Ishikawa (cell line): ENCODE measurements around the gene GLIS1.

Experiments
- CEBPB ChIP-seq: IDR thresholded peaks from 2 replicates; pipeline ENCODE4 v1.6.1; 2012
- CREB1 ChIP-seq: IDR thresholded peaks from 2 replicates; pipeline ENCODE4 v1.6.1; 2012; ENCODE audit warnings: low read depth
- EGR1 ChIP-seq: IDR thresholded peaks from 2 replicates; pipeline ENCODE4 v1.6.1; 2012
- EP300 ChIP-seq: IDR thresholded peaks from 2 replicates; pipeline ENCODE4 v1.6.1; 2012; ENCODE audit warnings: borderline replicate concordance
- FOXM1 ChIP-seq: IDR thresholded peaks from 2 replicates; pipeline ENCODE4 v1.6.1; 2012; ENCODE audit warnings: low read depth, borderline replicate concordance
- NFIC ChIP-seq: IDR thresholded peaks from 2 replicates; pipeline ENCODE4 v1.6.1; 2012
- RAD21 ChIP-seq: IDR thresholded peaks from 2 replicates; pipeline ENCODE4 v1.6.1; 2012; ENCODE audit warnings: low read depth
- TAF1 ChIP-seq: IDR thresholded peaks from 2 replicates; pipeline ENCODE4 v1.6.1; 2012; ENCODE audit warnings: low read depth, mild to moderate bottlenecking
- TCF12 ChIP-seq: IDR thresholded peaks from 2 replicates; pipeline ENCODE4 v1.6.1; 2012; ENCODE audit warnings: low read depth
- TEAD4 ChIP-seq: IDR thresholded peaks from 2 replicates; pipeline ENCODE4 v1.6.1; 2012
- YY1 ChIP-seq: IDR thresholded peaks from 2 replicates; pipeline ENCODE4 v1.6.1; 2012; ENCODE audit warnings: low read depth
- ZBTB7A ChIP-seq: IDR thresholded peaks from 2 replicates; pipeline ENCODE4 v1.6.1; 2012; ENCODE audit warnings: low read depth
- TF ChIP-seq, protein P1 (sequence below): IDR thresholded peaks from 2 replicates; pipeline ENCODE4 v1.6.1; 2012
- TF ChIP-seq, protein P2 (sequence below): IDR thresholded peaks from 2 replicates; pipeline ENCODE4 v1.6.1; 2012
- TF ChIP-seq, protein P3 (sequence below): IDR thresholded peaks from 2 replicates; pipeline ENCODE4 v1.6.1; 2012; ENCODE audit warnings: low read depth, mild to moderate bottlenecking

Gene GLIS1

DNA sequence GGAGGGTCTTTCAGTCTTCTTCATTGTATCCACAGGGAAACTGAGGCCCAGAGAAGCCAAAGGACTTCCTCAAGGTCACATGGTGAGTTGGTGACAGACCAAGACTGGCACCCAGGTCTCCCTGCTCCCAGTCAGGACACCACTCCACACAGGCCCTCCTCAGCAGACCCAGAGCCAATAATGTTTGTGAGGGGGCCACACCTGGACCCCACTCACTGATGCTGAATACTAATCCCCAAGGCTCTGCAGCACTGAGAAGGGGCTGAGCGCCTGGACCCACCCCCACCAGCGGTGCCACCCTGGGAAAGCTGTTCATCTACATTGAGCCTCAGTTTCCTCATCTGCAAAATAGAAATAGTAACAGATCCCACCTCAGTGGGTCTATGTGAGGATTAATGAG lies 79.5 kb downstream of the GLIS1 start:
- TF ChIP-seq ZBTB7A (no peak), FOXM1 (no peak), TEAD4 (no peak), TAF1 (no peak), CREB1 (no peak), NFIC (no peak), TCF12 (no peak), YY1 (no peak), EGR1 (no peak), CEBPB (no peak), RAD21 (no peak), EP300 (no peak)
- TF ChIP-seq, protein P1, sequence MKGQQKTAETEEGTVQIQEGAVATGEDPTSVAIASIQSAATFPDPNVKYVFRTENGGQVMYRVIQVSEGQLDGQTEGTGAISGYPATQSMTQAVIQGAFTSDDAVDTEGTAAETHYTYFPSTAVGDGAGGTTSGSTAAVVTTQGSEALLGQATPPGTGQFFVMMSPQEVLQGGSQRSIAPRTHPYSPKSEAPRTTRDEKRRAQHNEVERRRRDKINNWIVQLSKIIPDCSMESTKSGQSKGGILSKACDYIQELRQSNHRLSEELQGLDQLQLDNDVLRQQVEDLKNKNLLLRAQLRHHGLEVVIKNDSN, result no peak
- TF ChIP-seq, protein P2, sequence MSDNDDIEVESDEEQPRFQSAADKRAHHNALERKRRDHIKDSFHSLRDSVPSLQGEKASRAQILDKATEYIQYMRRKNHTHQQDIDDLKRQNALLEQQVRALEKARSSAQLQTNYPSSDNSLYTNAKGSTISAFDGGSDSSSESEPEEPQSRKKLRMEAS, result no peak
- TF ChIP-seq, protein P3, sequence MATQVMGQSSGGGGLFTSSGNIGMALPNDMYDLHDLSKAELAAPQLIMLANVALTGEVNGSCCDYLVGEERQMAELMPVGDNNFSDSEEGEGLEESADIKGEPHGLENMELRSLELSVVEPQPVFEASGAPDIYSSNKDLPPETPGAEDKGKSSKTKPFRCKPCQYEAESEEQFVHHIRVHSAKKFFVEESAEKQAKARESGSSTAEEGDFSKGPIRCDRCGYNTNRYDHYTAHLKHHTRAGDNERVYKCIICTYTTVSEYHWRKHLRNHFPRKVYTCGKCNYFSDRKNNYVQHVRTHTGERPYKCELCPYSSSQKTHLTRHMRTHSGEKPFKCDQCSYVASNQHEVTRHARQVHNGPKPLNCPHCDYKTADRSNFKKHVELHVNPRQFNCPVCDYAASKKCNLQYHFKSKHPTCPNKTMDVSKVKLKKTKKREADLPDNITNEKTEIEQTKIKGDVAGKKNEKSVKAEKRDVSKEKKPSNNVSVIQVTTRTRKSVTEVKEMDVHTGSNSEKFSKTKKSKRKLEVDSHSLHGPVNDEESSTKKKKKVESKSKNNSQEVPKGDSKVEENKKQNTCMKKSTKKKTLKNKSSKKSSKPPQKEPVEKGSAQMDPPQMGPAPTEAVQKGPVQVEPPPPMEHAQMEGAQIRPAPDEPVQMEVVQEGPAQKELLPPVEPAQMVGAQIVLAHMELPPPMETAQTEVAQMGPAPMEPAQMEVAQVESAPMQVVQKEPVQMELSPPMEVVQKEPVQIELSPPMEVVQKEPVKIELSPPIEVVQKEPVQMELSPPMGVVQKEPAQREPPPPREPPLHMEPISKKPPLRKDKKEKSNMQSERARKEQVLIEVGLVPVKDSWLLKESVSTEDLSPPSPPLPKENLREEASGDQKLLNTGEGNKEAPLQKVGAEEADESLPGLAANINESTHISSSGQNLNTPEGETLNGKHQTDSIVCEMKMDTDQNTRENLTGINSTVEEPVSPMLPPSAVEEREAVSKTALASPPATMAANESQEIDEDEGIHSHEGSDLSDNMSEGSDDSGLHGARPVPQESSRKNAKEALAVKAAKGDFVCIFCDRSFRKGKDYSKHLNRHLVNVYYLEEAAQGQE, result no peak

DNA sequence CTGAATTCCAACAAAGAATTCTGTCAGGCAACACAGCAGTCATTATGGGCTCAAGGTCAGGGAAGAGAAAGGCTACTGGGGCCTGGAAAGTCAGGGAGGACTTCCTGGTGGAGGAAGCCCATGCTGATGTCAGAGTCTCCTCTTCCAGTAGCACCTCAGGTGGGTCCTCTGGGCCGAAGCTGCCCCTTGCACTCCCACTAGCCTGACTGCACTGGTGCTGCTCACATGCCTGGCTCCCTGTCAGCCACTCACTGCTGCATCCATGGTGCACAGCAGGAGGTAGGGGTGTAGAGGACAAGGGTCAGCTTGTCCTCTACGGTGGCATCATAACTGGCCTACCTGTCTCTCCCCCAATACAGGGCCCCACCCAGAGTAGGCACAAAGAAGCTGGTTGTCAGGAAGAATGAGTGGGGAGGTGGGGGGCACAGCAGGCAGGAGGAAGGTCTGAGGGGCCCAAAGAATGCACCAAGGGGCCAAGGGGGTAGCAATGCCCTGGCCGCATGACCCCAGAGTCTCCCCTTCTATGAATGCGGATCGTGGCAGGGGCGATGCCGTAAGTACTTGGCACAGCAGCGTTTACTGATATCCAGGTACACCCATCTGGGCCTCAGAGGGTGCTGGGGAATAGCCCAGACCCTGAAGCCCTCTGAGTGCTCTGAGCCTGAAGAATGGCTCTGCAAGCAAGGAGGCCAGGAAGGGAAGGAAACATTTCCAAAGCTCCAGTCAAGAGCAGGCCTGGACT lies 80.3 kb downstream of the GLIS1 start:
- TF ChIP-seq NFIC (no peak), TCF12 (no peak), RAD21 (no peak), ZBTB7A (no peak), CREB1 (no peak), TEAD4 (no peak), YY1 (no peak), CEBPB (no peak), FOXM1 (no peak)
- TF ChIP-seq, protein P3, result no peak
- TF ChIP-seq, protein P1, result no peak
- TF ChIP-seq, protein P2, result no peak

DNA sequence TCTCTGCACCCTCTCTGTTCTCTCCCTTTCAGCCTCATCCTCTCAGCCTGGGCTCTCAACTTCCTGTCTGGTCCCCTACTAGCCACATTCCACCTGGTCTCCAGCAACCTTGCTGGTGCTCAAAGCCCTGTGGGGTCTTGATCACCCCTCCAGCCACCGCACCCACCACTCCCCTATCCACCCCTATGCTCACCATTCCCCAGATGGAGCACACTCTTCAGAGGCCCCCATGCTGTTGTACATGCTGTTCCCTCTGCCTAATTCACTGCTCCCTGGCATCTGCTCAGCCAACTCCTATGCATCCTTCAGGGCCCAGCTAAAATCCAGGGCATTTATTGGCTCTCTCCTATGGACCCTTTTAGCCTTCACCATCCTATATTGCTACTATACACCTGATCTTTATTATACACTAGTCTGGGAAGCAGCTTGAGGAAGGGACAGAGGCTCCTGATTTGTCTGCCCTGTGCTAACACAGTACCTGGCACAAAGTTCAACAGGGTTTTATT lies 81.0 kb downstream of the GLIS1 start:
- TF ChIP-seq EGR1 (no peak), CREB1 (no peak), RAD21 (no peak), FOXM1 (no peak), ZBTB7A (no peak)
- TF ChIP-seq, protein P1, result no peak
- TF ChIP-seq, protein P3, result no peak

DNA sequence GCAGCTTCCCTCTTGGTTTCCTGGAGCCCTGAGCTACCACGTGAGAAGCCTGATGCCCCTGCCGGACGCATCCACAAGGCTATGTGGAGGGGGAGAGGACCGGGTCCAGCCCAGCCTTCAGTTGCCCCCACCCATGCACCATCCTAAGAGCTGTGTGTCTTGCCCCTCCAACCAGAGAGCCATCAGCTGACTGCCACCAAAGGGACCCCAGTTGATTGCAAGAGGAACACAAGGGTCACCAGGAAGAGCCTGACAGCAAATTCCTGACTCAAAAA lies 81.5 kb downstream of the GLIS1 start:
- no peak for TF ChIP-seq CEBPB
- TF ChIP-seq ZBTB7A, result no peak
- TF ChIP-seq, protein P1, result no peak
- no peak for TF ChIP-seq EGR1
- TF ChIP-seq NFIC, result no peak
- TF ChIP-seq, protein P2, result no peak
- no peak for TF ChIP-seq YY1
- no peak for TF ChIP-seq TEAD4
- TF ChIP-seq RAD21, result no peak
- no peak for TF ChIP-seq EP300
- TF ChIP-seq CREB1, result no peak
- no peak for TF ChIP-seq TCF12
- TF ChIP-seq TAF1, result no peak
- TF ChIP-seq FOXM1, result no peak
- TF ChIP-seq, protein P3, result no peak
